ENCODE data around the gene NHSL2.

- TF ChIP-seq, protein P1, sequence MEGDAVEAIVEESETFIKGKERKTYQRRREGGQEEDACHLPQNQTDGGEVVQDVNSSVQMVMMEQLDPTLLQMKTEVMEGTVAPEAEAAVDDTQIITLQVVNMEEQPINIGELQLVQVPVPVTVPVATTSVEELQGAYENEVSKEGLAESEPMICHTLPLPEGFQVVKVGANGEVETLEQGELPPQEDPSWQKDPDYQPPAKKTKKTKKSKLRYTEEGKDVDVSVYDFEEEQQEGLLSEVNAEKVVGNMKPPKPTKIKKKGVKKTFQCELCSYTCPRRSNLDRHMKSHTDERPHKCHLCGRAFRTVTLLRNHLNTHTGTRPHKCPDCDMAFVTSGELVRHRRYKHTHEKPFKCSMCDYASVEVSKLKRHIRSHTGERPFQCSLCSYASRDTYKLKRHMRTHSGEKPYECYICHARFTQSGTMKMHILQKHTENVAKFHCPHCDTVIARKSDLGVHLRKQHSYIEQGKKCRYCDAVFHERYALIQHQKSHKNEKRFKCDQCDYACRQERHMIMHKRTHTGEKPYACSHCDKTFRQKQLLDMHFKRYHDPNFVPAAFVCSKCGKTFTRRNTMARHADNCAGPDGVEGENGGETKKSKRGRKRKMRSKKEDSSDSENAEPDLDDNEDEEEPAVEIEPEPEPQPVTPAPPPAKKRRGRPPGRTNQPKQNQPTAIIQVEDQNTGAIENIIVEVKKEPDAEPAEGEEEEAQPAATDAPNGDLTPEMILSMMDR (IDR thresholded peaks at IDR 0.05) = no peak
- no peak for TF ChIP-seq EZH2 (IDR thresholded peaks at IDR 0.05)
Measured at GRCh38 chrX:72145181-72145580, 234.5 kb downstream of the NHSL2 start.
